Mesothelial cell of epicardium (in vitro differentiated cells): ENCODE measurements around the gene SLC1A3. TPM values are rescaled to one million over a fixed set of nuclear protein-coding genes. Genes with fewer than 3 reads are reported as not detected.
"Not testable (repeated sequence)": the region's sequence is repeated elsewhere in the genome, so short reads cannot be mapped to it uniquely, and the experiment has no call there.

Experiments used
- DNase-seq, 2 experiments: peaks; one replicate each; pipeline ENCODE4 v3.0.0; 2021; ENCODE audit warnings: low spot score in 2 of 2; ENCODE audit not compliant: unreplicated experiment in 2 of 2
- H3K27ac Mint-ChIP-seq: 2 replicates; pipeline ENCODE4 v1.8.0; 2021; ENCODE audit warnings: mixed read lengths
- H3K27me3 Mint-ChIP-seq: 2 replicates; pipeline ENCODE4 v1.8.0; 2021; ENCODE audit warnings: low read depth, mixed read lengths
- H3K36me3 Mint-ChIP-seq: 2 replicates; pipeline ENCODE4 v1.8.0; 2021; ENCODE audit warnings: mixed read lengths
- H3K4me1 Mint-ChIP-seq: 2 replicates; pipeline ENCODE4 v1.8.0; 2021; ENCODE audit warnings: mixed read lengths
- H3K4me3 Mint-ChIP-seq: 2 replicates; pipeline ENCODE4 v1.8.0; 2021; ENCODE audit warnings: mild to moderate bottlenecking, moderate library complexity, mixed read lengths
- H3K9me3 Mint-ChIP-seq: 2 replicates; pipeline ENCODE4 v1.8.0; 2021; ENCODE audit warnings: mixed read lengths
- CTCF ChIP-seq: fragments of 200-600 bp; sonication (generic); IDR thresholded peaks from one replicate; pipeline ENCODE4 v1.5.0; 2021; ENCODE audit warnings: antibody characterized with exemption; ENCODE audit not compliant: unreplicated experiment
- total RNA-seq: library from RNA; stranded (reverse); gene quantifications from 3 replicates; pipeline ENCODE4 v1.2.1, GENCODE V29; 2021

The SLC1A3 gene
- total RNA-seq, 1 donor from 2014 or later: 56.3 TPM

- H3K36me3 Mint-ChIP-seq: no peaks in the 10 kb centered on the region
- peaks cover 8% of the 10 kb centered on the region for H3K4me1 Mint-ChIP-seq
- DNase-seq: no peak
- H3K4me3 Mint-ChIP-seq: no peak overlapping the region
- no peaks in the 10 kb centered on the region for H3K9me3 Mint-ChIP-seq
- H3K27ac Mint-ChIP-seq: no peak overlapping the region
- no peak for TF ChIP-seq CTCF
- peaks cover 5% of the 10 kb centered on the region for H3K27me3 Mint-ChIP-seq
Measured at GRCh38 chr5:36584009-36584875, 22.2 kb upstream of the SLC1A3 start.

- DNase-seq: no peak
- peaks cover 5% of the 10 kb centered on the region for H3K27me3 Mint-ChIP-seq
- H3K36me3 Mint-ChIP-seq: no peaks in the 10 kb centered on the region
Measured at GRCh38 chr5:36585701-36586100, 20.7 kb upstream of the SLC1A3 start.

GRCh38 chr5:36587354-36587753 lies 19.1 kb upstream of the SLC1A3 start:
- Mint-ChIP-seq H3K9me3 (no peaks in the 10 kb centered on the region), H3K27ac (no peak overlapping the region), H3K36me3 (no peaks in the 10 kb centered on the region), H3K4me3 (no peak overlapping the region), H3K27me3 (peaks cover 5% of the 10 kb centered on the region), H3K4me1 (peaks cover 2% of the 10 kb centered on the region)
- no peak for TF ChIP-seq CTCF
- DNase-seq: no peak

More at GRCh38 chr5:36585701-36586100, 20.7 kb upstream of the SLC1A3 start:
- Mint-ChIP-seq H3K9me3 (no peaks in the 10 kb centered on the region), H3K27ac (no peak overlapping the region), H3K4me3 (no peak overlapping the region), H3K4me1 (peaks cover 9% of the 10 kb centered on the region)
- no peak for TF ChIP-seq CTCF

GRCh38 chr5:36589735-36590134 lies 16.7 kb upstream of the SLC1A3 start:
- H3K27ac Mint-ChIP-seq, H3K36me3 Mint-ChIP-seq, H3K4me3 Mint-ChIP-seq, H3K27me3 Mint-ChIP-seq, H3K9me3 Mint-ChIP-seq, DNase-seq, H3K4me1 Mint-ChIP-seq: not testable (repeated sequence)

GRCh38 chr5:36590513-36591286 lies 15.7 kb upstream of the SLC1A3 start:
- Mint-ChIP-seq H3K4me3 (no peak overlapping the region), H3K27me3 (peaks cover 3% of the 10 kb centered on the region), H3K27ac (peak overlapping the region; percentile 36), H3K36me3 (no peaks in the 10 kb centered on the region), H3K4me1 (peaks cover 2% of the 10 kb centered on the region), H3K9me3 (no peaks in the 10 kb centered on the region)
- TF ChIP-seq CTCF: no peak
- DNase-seq: no peak

GRCh38 chr5:36593867-36594266 lies 12.5 kb upstream of the SLC1A3 start:
- peaks cover 13% of the 10 kb centered on the region for H3K4me1 Mint-ChIP-seq
- no peak for DNase-seq
- TF ChIP-seq CTCF: no peak
- peaks cover 3% of the 10 kb centered on the region for H3K9me3 Mint-ChIP-seq
- no peaks in the 10 kb centered on the region for H3K36me3 Mint-ChIP-seq
- H3K4me3 Mint-ChIP-seq: no peak overlapping the region
- no peak overlapping the region for H3K27ac Mint-ChIP-seq
- no peaks in the 10 kb centered on the region for H3K27me3 Mint-ChIP-seq
